Lower lobe of right lung (tissue), 2 donors: ENCODE results near the gene MTOR. TPM values are rescaled to one million over a fixed set of nuclear protein-coding genes. Genes with fewer than 3 reads are reported as not detected.

ENCODE experiments used
- ATAC-seq, 2 donors: fragments of 200-7000 bp; cut with Tn5 transposase; one replicate each; pipeline ENCODE4 v1.9.1; 2020 to 2022; ENCODE audit warnings: mild to moderate bottlenecking in 2 of 2, moderate library complexity in 2 of 2
- DNase-seq: peaks from one replicate; pipeline ENCODE4 v3.0.0-alpha.2; 2020
- H3K27ac ChIP-seq: fragments of 200-600 bp; one replicate; pipeline ENCODE4 v1.8.0; 2022
- H3K27me3 ChIP-seq: fragments of 200-600 bp; one replicate; pipeline ENCODE4 v1.8.0; 2022; ENCODE audit warnings: low read depth
- H3K36me3 ChIP-seq: fragments of 200-600 bp; one replicate; pipeline ENCODE4 v1.8.0; 2022; ENCODE audit warnings: mild to moderate bottlenecking
- H3K4me1 ChIP-seq: fragments of 200-600 bp; one replicate; pipeline ENCODE4 v1.8.0; 2022
- H3K4me3 ChIP-seq: fragments of 200-600 bp; one replicate; pipeline ENCODE4 v1.8.0; 2022; ENCODE audit warnings: mild to moderate bottlenecking
- H3K9me3 ChIP-seq: fragments of 200-600 bp; one replicate; pipeline ENCODE4 v1.8.0; 2022
- intact Hi-C: fragments of 100-400 bp; cut with DNase I; formaldehyde crosslinking; loops from one replicate; pipeline ENCODE4 v1.11.0; 2022
- total RNA-seq: library from RNA; stranded (reverse); fragmentation: NEBNext Ultra II Directional; extraction: Animal tissue kit (Norgen Biotek cat#: 25700); gene quantifications from one replicate; pipeline ENCODE4 v1.2.1, GENCODE V29; 2021
- TF ChIP-seq, protein P1 (sequence below): fragments of 200-600 bp; IDR thresholded peaks from one replicate; pipeline ENCODE4 v1.8.0; 2022; ENCODE audit warnings: antibody characterized with exemption, mild to moderate bottlenecking
- donor health status: DM: no; HTN: yes; CAD: no; lungs with severe emphysema.

Gene MTOR
- total RNA-seq, 1 donor from 2014 or later, result 33.7 TPM

- ATAC-seq (no peak), DNase-seq (no peak)
- Histone ChIP-seq H3K4me3 (no peak overlapping the region), H3K27me3 (no peaks in the 10 kb centered on the region), H3K27ac (peak overlapping the region; percentile 7), H3K9me3 (no peaks in the 10 kb centered on the region), H3K36me3 (peaks cover 79% of the 10 kb centered on the region), H3K4me1 (peaks cover 6% of the 10 kb centered on the region)
- intact Hi-C loops, result no loop called here
- TF ChIP-seq, protein P1, sequence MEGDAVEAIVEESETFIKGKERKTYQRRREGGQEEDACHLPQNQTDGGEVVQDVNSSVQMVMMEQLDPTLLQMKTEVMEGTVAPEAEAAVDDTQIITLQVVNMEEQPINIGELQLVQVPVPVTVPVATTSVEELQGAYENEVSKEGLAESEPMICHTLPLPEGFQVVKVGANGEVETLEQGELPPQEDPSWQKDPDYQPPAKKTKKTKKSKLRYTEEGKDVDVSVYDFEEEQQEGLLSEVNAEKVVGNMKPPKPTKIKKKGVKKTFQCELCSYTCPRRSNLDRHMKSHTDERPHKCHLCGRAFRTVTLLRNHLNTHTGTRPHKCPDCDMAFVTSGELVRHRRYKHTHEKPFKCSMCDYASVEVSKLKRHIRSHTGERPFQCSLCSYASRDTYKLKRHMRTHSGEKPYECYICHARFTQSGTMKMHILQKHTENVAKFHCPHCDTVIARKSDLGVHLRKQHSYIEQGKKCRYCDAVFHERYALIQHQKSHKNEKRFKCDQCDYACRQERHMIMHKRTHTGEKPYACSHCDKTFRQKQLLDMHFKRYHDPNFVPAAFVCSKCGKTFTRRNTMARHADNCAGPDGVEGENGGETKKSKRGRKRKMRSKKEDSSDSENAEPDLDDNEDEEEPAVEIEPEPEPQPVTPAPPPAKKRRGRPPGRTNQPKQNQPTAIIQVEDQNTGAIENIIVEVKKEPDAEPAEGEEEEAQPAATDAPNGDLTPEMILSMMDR, result no peak
Measured at GRCh38 chr1:11143907-11144306, 118.4 kb downstream of the MTOR start.

GRCh38 chr1:11143401-11143800 is 119.0 kb downstream of the MTOR start:
- intact Hi-C loops, result no loop called here
- H3K4me1 ChIP-seq, result peaks cover 6% of the 10 kb centered on the region
- no peaks in the 10 kb centered on the region for H3K9me3 ChIP-seq
- ATAC-seq (no peak), DNase-seq (no peak)
- H3K27me3 ChIP-seq, result no peaks in the 10 kb centered on the region
- no peak overlapping the region for H3K4me3 ChIP-seq
- peak overlapping the region; percentile 7 for H3K27ac ChIP-seq
- TF ChIP-seq, protein P1, result no peak
- peaks cover 79% of the 10 kb centered on the region for H3K36me3 ChIP-seq

GRCh38 chr1:11142618-11143391 is 119.5 kb downstream of the MTOR start:
- intact Hi-C loops, result no loop called here
- H3K27ac ChIP-seq, result no peak overlapping the region
- TF ChIP-seq, protein P1, result no peak
- DNase-seq (no peak), ATAC-seq (no peak)
- peaks cover 6% of the 10 kb centered on the region for H3K4me1 ChIP-seq
- no peaks in the 10 kb centered on the region for H3K27me3 ChIP-seq
- H3K9me3 ChIP-seq, result no peaks in the 10 kb centered on the region
- H3K36me3 ChIP-seq, result peaks cover 79% of the 10 kb centered on the region
- H3K4me3 ChIP-seq, result no peak overlapping the region

DNA sequence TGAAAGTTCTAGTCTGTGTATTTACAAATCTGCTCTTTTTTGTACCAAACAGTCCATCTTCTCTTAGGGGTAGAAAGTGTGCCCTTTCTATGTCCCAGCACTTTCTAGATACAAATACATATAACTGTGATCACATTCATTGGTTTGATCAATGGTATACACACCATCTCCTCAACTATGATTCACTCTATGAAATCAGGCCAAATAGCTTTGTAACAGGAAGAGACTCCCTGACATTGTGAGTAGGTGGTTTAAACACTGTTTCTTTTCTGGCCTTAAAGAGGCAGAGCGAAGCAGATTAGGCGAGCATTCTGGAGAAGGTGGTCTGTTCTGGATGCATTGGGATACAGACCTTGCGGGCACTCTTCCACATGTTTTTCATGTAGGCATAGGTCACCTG is 123.4 kb downstream of the MTOR start:
- ATAC-seq, result no peak
- intact Hi-C loops, result no loop called here
- H3K27ac ChIP-seq, result no peak overlapping the region
- no peaks in the 10 kb centered on the region for H3K4me1 ChIP-seq
- TF ChIP-seq, protein P1, result no peak
- DNase-seq, result no peak
- no peaks in the 10 kb centered on the region for H3K27me3 ChIP-seq
- peaks cover 77% of the 10 kb centered on the region for H3K36me3 ChIP-seq
- H3K4me3 ChIP-seq, result no peak overlapping the region
- H3K9me3 ChIP-seq, result no peaks in the 10 kb centered on the region

- peaks cover 78% of the 10 kb centered on the region for H3K36me3 ChIP-seq
- H3K27ac ChIP-seq, result no peak overlapping the region
- intact Hi-C loops, result no loop called here
- no peaks in the 10 kb centered on the region for H3K9me3 ChIP-seq
- no peaks in the 10 kb centered on the region for H3K27me3 ChIP-seq
- DNase-seq (no peak), ATAC-seq (no peak)
- TF ChIP-seq, protein P1, result no peak
- H3K4me1 ChIP-seq, result no peaks in the 10 kb centered on the region
- H3K4me3 ChIP-seq, result no peak overlapping the region
Measured at GRCh38 chr1:11138029-11138428, 124.3 kb downstream of the MTOR start.
